GM21423 (cell line): ENCODE results near the gene SLC13A3.

Experiments
- ATAC-seq: cut with Tn5 transposase; IDR thresholded peaks from one replicate; pipeline ENCODE4 v1.9.1; 2021; ENCODE audit warnings: mild to moderate bottlenecking, moderate library complexity; ENCODE audit not compliant: unreplicated experiment

SLC13A3 gene, protein sequence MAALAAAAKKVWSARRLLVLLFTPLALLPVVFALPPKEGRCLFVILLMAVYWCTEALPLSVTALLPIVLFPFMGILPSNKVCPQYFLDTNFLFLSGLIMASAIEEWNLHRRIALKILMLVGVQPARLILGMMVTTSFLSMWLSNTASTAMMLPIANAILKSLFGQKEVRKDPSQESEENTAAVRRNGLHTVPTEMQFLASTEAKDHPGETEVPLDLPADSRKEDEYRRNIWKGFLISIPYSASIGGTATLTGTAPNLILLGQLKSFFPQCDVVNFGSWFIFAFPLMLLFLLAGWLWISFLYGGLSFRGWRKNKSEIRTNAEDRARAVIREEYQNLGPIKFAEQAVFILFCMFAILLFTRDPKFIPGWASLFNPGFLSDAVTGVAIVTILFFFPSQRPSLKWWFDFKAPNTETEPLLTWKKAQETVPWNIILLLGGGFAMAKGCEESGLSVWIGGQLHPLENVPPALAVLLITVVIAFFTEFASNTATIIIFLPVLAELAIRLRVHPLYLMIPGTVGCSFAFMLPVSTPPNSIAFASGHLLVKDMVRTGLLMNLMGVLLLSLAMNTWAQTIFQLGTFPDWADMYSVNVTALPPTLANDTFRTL

DNA sequence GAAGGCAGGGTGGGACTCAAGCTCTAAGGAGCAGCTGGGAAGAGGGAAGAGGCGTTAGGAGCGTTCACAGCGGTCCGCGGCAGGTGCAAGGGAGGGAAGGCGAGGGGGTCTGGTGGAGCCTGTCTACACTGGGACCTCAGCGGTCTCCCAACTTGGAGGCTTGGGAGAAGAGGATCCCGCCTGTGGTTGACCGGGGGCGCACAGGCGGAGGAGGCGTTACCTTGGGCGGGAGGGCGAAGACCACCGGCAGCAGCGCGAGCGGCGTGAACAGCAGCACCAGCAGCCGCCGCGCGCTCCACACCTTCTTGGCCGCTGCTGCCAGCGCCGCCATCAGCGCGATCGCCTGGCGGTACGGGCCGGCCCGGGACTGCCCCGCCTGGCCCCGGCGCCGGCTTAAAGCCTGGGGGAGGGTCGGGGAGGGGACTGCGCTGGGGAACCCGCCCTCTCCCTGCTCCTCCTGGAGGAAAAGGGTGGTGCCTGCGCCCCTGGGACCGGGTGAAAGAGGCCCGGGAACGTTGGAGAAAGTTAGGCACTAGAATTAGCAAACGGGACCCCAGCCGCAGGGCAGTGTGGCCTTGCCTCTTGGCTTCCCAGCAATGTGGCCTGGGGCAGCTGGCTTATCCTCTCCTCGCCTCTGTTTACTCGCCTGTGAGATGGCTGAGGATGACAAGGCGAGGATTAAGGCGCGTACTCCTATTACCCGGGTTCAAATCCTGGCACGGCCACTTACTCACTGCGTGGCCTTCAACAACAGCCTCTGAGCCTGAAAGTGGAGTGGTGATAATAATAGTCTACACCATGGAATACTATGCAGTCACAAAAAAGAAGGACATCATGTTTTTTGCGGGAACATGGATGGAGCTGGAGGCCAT lies at the start of gene SLC13A3:
Gene SLC13A3, minus strand, starts transcription at position 369 of the 872 bp plus-strand sequence. Its CDS starts 38 bp downstream, at position 331.
- ATAC-seq, result no peak

DNA sequence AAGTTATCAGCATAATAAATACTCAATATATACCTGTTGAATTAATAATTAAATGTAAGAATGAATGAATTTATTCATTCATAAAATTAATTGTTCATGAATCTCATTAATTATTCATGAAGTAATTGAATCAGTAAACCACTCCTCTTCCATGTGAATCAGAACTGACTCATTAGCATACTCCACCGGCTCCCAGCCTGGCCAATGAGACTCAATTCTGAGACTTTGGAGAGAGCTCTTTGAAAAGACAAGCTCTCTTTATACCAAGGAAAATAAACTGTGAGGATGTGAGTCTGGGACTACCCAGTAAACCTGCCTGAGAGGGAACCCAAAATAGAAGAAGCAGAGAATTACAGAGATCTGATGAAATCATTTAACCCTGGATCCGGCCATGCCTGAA lies 49.8 kb upstream of the SLC13A3 start:
- no peak for ATAC-seq

DNA sequence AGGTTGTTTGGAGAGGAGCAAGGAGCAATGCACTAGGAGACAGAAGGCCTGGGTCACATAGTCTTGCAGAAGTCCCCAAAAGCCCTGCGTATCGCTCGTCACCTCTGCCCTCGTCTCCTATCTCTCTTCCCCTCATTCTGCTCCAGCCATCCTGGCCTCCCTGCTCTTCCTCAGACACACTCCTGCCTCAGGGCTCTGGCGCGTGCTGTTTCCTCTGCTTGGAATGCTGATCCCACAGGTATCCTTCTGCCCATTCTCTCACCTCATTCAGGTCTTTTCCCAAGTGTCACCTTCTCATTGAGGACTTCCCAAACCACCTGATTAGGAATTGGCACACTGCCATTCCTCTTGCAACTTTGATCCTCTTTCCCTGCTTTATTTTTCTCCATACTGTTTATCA lies 49.2 kb upstream of the SLC13A3 start:
- no peak for ATAC-seq

DNA sequence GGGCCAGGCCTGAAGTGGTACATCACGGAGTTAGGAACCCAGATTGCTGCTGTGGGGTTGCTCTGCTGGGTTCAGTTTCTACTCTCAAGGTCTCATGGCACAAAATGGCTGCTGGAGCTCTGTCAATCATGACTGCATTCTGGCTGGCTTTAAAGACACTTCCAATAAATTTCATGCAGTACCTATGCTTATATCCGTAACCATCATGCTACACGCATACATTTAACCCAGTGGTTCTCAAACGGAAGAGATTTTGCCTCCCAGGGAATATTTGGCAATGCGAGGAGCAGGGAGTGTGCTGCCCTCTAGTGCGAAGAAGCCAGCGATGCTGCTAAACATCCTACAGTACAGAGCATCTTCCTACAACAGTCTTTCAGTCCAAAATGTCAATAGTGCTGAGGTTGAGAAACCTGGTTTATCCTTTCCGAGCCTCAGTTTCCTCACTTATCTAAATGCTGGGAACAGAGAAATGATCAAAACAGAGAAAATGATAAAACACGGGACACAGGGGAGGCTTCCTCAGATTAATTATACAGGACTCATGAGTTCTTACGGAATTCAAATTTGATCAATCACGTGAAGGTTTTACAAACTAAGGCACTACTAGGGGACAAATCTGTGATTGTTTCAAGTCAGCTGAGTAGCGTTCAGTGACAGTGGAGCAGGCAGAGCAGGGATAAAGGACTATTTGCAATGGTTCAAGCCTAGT lies 48.5 kb upstream of the SLC13A3 start:
- no peak for ATAC-seq

DNA sequence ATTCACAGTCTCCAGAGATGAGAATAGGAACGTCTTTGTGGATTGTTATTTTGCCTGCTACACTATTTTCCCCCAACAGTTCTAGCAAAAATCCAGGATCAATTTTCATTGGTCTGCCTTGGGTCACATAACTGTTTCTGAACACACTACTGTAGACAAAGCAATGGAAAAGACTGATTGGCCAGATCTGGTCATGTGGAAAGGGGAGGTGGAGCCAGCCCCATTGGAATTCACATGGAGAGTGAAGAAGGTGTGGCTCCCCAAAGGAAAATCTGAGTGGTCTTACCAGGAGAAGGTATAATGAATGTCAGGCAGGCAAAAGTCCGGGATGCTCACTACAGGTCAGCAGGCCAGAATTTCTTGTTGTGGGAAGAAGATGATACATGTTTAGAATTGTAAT lies 47.5 kb upstream of the SLC13A3 start:
- ATAC-seq, result no peak

DNA sequence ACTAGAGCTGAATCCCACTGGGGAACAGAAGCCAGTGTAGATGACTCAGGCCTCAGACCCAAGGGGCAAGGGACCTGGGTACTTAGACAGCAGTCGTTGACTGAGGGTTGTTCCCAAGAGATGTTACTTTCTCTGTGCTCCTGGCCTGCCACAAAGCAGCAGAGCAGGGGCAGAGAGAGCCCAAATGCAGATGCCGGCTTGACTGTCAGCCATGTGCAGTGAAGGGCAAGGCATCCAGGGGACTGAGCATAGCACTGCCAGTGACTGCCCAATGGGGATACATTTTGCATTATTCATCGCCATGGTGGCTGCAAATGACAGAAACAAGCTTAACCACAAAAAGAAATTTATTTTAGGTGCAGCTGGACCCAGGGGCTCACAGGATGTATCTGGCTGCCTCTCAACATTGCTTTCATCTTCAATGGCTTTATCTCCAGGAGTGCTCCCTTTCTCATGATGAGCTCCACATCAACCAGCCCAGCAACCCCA lies 45.6 kb upstream of the SLC13A3 start:
- no peak for ATAC-seq

DNA sequence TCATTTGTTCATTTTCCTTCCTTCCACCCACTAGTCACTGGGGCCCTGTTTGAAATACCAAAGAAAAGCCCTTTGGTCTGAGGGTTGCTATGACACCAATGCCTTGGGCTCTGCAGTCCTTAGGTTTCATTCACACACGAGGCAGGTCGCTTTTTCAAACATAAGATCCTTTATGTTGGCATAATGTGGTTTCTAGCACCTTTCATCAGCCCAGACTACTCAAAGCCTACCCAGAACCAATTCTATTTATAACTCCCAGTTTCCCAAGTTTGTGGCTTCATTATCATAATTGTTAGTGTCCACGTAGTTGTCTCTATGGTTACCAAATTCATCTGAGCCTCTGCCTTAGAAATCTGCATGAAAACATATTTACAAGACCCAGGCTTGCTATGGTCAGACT lies 44.6 kb upstream of the SLC13A3 start:
- ATAC-seq, result no peak

DNA sequence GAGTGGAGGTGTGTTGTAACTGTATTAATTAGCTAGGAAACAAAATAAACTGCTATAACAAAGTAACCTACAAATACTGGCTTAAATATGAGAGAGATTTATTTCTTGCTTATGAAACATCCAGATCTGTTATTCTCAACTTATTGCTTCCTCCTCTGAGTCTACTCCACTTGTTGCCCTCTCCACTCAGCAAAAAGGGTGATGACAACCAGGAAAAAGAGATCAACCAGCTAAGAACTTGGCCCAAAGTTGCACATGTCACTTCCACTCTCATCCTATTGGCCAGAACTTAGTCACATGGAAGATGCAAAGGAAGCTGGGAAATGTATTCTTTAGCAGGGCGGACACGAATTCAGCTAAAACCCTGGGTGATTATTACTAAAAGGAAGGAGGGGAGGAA lies 43.2 kb upstream of the SLC13A3 start:
- ATAC-seq, result no peak

DNA sequence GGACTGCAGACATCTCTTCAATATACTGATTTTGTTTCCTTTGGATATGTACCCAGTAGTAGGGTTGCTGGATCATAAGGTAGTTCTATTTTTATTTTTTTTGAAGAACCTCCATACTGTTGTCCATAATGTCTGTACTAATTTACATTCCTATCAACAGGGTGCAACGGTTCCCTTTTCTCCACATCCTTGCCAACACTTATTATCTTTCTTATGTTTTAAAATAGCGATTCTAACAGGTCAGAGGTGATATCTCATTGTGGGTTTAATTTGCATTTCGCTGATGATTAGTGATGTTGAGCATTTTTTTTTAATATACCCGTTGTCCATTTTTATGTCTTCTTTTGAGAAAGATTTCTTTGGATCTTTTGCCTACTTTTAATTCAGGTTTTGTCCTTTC lies 39.9 kb upstream of the SLC13A3 start:
- ATAC-seq, result no peak

DNA sequence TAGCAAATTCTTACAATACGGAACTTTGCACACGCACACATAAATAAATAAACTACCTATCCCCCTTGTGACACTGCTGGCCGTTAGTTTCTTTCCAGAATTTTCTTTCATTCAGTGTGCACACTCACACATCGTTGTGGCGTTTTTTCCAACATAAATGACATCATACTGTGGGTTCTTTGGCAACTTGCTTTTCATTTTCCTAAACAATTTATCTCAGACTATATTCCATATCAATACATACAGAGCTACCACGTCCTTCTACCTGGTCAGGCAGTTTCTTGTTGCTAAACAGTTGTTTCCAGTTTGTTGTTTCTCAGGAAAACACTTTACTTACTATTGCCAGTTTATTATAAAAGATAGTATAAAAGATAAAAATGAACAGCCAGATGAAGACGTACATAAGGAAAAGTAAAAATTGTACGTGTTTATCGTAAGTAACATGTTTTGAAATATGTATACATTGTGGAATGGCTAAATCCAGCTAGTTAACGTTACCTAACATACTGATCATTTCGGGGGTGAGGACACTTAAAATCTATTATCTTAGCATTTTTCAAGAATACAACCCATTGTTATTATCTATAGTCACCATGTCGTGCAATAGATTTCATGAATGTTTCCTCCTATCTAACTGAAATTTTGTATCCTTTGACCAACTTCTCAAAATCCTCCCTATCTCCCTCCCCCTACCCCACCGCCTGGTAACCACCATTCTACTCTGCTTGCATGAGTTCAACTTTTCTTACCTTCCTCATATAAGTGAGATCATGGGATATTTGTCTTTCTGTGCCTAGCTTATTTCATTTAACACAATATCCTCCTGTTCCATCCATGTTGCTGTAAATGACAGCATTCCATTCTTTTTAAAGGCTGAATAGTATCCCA lies 39.2 kb upstream of the SLC13A3 start:
- no peak for ATAC-seq

DNA sequence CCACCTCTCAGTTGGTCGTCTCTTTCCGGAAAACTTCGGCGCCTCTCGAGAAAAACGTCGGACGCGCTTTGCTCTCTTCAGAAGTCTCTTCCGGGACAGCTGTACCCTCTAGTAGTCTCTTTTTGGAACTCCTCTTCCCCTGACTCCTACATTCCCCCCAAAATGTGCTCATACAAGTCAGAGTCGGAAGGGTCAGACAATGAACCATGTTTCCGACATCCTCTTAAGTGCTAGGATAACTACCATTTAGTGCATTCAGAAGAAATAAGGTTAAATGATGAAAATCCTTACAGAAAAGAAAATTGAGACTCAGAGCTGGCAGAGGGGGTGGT lies 38.5 kb upstream of the SLC13A3 start:
- ATAC-seq, result no peak

DNA sequence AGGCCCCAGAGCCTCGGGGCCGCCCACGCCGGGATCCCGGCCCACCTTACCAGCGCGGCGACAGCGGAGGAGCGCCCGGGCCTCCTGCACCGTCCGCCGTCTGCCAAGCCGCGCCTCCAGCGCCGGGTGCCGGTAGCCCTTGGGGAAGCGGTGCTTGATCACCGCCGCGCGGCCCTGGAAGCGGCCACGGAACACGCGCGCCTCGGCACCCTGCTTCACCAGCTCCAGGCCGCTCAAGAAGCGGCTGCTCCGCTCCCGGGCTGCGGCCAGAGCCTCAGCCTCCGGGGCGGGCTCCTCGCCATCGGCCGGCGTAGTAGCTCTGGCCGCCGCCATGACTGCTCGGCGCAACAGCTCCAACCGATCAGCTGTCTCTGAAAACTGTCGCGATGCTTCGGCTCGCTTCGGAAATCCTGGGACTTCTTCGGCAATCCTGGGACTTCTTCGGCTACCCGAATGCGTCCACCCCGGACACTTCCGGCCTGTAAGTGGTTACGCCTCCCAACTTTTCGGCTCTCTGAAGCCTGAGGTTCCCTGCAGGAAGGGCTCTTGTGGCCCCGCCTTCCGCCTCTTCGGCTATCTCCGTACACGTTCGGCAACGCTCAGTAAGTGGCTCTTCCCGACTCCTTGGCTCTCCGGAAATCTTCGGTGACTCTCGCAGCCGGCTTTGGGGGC lies 38.0 kb upstream of the SLC13A3 start, which contains the start of gene TP53RK:
Gene TP53RK, minus strand, starts transcription at position 363 of the 672 bp plus-strand sequence. Its CDS starts 30 bp downstream, at position 333.
- ATAC-seq, result peak; percentile 91

DNA sequence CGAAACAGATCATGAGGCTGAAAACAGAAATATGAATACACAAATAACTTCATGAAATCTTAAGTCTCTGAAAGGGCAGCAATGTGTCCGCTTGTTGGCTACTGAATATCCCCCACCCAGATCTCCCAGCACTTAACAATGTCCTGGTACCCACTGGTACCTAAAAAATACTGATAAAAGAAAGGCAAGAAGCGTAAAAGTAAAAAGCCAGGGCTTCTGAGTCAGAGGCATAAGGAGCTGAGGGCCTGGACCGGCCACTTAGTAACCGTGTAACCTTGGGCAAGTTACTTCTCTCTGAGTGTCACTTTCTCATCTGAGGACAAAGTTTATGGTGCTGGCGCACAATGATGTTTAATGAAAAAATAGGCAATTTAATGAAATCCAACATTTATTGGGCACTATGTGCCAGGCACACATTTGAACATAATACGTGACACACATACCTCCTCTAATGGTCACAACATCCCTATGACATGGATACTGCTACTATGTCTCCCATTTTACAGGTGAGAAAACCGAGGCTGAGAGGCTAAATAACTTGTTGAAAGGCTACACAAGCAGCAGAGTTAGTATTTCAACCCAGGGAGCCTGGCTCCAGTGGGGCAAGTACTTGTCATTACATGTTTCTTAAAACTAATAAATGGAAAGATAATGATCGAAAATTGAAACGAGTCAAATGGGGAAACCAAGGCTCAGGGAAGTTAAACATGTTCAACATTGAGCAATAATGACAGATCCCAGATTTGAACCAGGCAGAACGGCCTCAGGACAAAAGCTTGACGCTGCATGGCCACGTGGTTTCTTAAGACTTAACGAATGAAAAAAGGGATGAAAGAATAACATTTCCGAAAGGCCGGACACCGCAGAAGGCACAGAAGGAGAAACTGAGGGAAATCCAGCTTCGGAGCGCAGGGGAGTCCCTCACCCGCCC lies 37.2 kb upstream of the SLC13A3 start:
- no peak for ATAC-seq

DNA sequence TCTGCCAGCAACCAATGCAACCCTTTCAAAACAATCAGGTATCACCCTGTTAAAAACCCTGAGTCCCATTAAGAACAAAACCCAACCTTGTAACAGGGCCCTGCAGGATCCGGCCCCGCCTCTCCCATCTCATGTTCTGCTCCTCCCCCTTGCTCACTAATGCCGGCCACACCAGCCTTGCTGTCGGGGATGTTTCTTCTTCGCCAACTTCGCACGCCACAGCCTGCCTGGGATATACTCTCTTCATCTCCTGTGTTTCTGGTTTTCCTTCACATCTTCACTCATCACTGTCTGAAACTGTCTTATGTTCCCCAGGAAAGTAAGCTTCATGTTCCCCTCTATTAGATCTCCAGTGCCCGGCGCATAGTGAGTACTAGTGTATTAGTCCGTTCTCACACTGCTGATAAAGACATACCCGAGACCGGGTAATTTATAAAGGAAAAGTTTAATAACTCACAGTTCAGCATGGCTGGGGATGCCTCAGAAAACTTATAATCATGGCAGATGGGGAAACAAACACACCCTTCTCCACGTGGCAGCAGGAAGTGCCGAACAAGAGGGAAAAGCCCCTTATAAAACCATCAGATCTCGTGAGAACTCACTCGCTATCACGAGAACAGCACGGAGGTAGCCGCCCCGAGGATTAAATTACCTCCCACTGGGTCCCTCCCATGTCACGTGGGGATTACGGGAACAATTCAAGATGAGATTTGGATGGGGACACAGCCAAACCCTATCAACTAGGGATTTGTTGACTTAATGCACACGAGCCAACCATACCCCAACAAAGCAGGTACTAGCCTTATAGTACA lies 32.9 kb upstream of the SLC13A3 start:
- no peak for ATAC-seq

DNA sequence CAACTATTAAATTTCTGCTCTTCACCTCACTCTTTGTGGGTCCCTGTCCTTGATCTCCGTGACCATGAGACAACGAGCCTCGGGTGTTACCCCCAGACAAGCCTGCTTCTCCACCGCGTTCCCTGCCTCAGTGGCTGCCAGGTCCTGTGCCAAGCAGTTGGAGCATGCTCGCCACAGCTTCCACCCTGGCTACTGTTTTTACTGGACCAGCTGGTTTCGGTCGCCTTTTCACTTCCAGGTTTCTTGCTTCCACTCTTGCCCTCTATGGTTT lies 32.3 kb upstream of the SLC13A3 start:
- no peak for ATAC-seq

DNA sequence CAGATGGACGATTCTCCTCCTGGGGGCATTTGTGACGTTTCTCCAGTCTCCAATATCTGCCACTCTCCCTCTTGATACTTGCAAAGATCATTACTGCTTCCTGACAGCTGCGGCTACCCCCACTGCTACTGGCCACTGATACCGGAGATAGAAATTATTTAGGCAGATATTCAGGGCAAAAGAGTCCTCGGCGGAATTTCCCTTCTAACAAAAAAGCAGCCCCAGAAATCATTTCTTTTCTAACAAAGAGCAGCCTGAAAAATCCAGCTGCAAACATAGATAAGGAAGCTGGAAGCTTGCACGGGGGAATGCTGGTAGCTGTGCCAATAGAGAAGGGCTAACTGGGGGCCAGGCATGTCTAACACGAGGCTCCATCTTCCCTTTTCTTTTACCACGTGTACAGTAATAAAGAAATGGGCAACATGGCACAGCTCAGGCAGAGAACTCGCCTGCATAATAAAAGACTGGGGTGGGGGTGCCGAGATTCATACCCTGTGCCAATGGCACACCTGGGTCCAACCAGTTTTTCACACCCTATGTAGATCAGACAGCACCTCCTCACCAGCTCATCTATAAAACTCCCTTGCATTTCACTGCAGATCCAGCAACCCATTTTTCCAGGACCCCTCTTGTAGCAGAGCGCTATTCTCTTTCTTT lies 31.9 kb upstream of the SLC13A3 start:
- ATAC-seq, result no peak
